ENCODE data around the gene FOSL1.

DNA sequence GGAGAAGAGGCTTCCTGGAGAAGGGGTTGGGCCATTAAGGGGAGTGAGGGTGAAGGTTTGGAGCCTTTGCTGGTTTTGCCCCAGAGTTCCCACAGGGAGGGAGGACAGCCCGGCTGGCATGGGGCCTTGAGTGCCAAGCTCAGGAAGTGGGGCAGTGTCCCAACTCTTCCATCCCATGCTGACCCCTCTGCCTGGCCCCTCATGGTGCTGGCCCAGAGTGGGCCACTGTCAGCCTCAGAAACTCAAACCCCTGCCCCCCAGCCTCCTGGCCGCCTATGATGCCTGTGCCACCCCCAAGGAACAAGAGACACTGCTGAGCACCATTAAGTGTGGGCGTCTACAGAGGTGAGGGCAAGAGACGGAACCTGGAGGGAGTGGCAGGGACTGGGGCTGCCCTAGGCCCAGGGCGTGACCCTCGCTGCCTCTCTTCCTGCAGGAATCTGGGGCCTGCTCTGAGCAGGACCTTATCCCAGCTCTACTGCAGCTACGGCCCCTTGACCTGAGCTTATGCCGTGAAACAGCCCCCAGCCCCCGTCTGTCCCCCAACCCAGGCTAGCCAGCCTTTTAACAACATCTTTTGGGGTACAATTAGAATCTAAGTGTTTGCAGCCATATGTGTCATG, 34.5 kb downstream of the FOSL1 start:
- TF ChIP-seq, protein P1, sequence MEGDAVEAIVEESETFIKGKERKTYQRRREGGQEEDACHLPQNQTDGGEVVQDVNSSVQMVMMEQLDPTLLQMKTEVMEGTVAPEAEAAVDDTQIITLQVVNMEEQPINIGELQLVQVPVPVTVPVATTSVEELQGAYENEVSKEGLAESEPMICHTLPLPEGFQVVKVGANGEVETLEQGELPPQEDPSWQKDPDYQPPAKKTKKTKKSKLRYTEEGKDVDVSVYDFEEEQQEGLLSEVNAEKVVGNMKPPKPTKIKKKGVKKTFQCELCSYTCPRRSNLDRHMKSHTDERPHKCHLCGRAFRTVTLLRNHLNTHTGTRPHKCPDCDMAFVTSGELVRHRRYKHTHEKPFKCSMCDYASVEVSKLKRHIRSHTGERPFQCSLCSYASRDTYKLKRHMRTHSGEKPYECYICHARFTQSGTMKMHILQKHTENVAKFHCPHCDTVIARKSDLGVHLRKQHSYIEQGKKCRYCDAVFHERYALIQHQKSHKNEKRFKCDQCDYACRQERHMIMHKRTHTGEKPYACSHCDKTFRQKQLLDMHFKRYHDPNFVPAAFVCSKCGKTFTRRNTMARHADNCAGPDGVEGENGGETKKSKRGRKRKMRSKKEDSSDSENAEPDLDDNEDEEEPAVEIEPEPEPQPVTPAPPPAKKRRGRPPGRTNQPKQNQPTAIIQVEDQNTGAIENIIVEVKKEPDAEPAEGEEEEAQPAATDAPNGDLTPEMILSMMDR (IDR thresholded peaks at IDR 0.05; ENCODE audit: insufficient read depth, low read length, poor library complexity, severe bottlenecking), result no peak
- no peak for TF ChIP-seq EZH2phosphoT487 (conservative IDR thresholded peaks at IDR 0.05; ENCODE audit: low read length)
